GM12801 (cell line): ENCODE measurements around the gene ARHGAP15.

ENCODE experiments used
- CTCF ChIP-seq: IDR thresholded peaks from one replicate; pipeline ENCODE4 v1.5.1; 2011; ENCODE audit warnings: control low read depth; ENCODE audit not compliant: insufficient read length; ENCODE audit errors: extremely low read depth

Gene ARHGAP15

GRCh38 chr2:143390171-143390570 lies 261.0 kb downstream of the ARHGAP15 start:
- no peak for TF ChIP-seq CTCF

GRCh38 chr2:143392358-143392757 lies 263.1 kb downstream of the ARHGAP15 start:
- no peak for TF ChIP-seq CTCF

- TF ChIP-seq CTCF, result no peak
Measured at GRCh38 chr2:143394062-143394461, 264.8 kb downstream of the ARHGAP15 start.

GRCh38 chr2:143397884-143398614 lies 268.8 kb downstream of the ARHGAP15 start:
- no peak for TF ChIP-seq CTCF

GRCh38 chr2:143398781-143399180 lies 269.6 kb downstream of the ARHGAP15 start:
- TF ChIP-seq CTCF, result no peak

GRCh38 chr2:143399631-143400069 lies 270.4 kb downstream of the ARHGAP15 start:
- no peak for TF ChIP-seq CTCF

GRCh38 chr2:143401861-143402260 lies 272.6 kb downstream of the ARHGAP15 start:
- no peak for TF ChIP-seq CTCF
